Heart left ventricle (tissue), 13 donors: ENCODE measurements around the gene ACADVL.

Experiments
- POLR2A ChIP-seq, 2 donors: fragments of 450-650 bp; IDR thresholded peaks; one replicate each; pipeline ENCODE4 v1.6.1; 2017; ENCODE audit warnings: antibody characterized with exemption in 2 of 2, mild to moderate bottlenecking in 2 of 2, moderate library complexity in 2 of 2
- TF ChIP-seq, protein P1 (sequence below), 12 donors: fragments of 200-600 bp; sonication (generic) in 4 of 12; IDR thresholded peaks; one replicate each; pipeline versions ENCODE4 v1.5.0 to v1.8.0; 2018 to 2022; ENCODE audit warnings: antibody characterized with exemption in 12 of 12, mild to moderate bottlenecking in 5 of 12
- donor health status: ischemic (EF 13 %, LVEDD 7.1; RV severe dilation, severe dysfunction).
- donor health status: DM: no; HTN: yes; CAD: no.
- donor health status: DM: no; HTN: no; CAD: no.
- donor health status: ischemic (EF 25% LVEDD 6.9; RV normal size, moderate dysfunction).
- donor health status: ischemic (EF 25% LVEDD 5.7; RV mildly dilated, moderate dysfunction).
- donor health status: ischemic (EF 35%, LVEDD 5.7; RV mildly dilated, moderate dysfunction).
- donor health status: nonischemic (EF 11% LVEDD 7.7; RV severe dilation, severe dysfunction).
- donor health status: DM: yes; HTN: yes; CAD: no.
- donor health status: PGD.
- donor health status: ischemic (EF 29% LVEDD 5.4; RV normal size, mild dysfunction).
- donor health status: nonischemic (EF 23%, LVEDD 6.1; RV moderate dilation, normal function).

GRCh38 chr17:7211491-7212273 lies 8.1 kb upstream of the ACADVL start:
- TF ChIP-seq, protein P1, sequence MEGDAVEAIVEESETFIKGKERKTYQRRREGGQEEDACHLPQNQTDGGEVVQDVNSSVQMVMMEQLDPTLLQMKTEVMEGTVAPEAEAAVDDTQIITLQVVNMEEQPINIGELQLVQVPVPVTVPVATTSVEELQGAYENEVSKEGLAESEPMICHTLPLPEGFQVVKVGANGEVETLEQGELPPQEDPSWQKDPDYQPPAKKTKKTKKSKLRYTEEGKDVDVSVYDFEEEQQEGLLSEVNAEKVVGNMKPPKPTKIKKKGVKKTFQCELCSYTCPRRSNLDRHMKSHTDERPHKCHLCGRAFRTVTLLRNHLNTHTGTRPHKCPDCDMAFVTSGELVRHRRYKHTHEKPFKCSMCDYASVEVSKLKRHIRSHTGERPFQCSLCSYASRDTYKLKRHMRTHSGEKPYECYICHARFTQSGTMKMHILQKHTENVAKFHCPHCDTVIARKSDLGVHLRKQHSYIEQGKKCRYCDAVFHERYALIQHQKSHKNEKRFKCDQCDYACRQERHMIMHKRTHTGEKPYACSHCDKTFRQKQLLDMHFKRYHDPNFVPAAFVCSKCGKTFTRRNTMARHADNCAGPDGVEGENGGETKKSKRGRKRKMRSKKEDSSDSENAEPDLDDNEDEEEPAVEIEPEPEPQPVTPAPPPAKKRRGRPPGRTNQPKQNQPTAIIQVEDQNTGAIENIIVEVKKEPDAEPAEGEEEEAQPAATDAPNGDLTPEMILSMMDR (IDR thresholded peaks at IDR 0.05): no peak
- TF ChIP-seq POLR2A (IDR thresholded peaks at IDR 0.05): no peak
